K562 (cell line): ENCODE data around the gene MPRIP. TPM values are rescaled to one million over a fixed set of nuclear protein-coding genes. Genes with fewer than 3 reads are reported as not detected.
"Not testable (repeated sequence)": the region's sequence is repeated elsewhere in the genome, so short reads cannot be mapped to it uniquely, and the experiment has no call there.

Source experiments
- ATAC-seq: fragments of 200-7000 bp; cut with Tn5 transposase; 3 replicates; pipeline ENCODE4 v1.9.1; 2020; ENCODE audit warnings: moderate library complexity
- BruUV-seq: library from RNA; stranded (reverse); fragments of 400-500 nt; replicated peaks from 2 replicates; lab custom pipeline; 2021; lab: Mats Ljungman, UMichigan
- CTCF ChIA-PET: fragments of 300-600 bp; formaldehyde crosslinking; extraction: SDS; loops from one replicate; lab custom pipeline; 2021; ENCODE audit warnings: low intra/inter-chr PET ratio; lab: Yijun Ruan, JAX
- POLR2A ChIA-PET: fragments of 300-600, 350-650 bp; sonication (Branson Sonifier 250); formaldehyde crosslinking; extraction: SDS; loops from one replicate; lab custom pipeline; 2021; ENCODE audit warnings: antibody characterized with exemption, inconsistent platforms; lab: Yijun Ruan, JAX
- DNase-seq, 4 experiments: peaks; one replicate each; pipeline versions ENCODE4 v3.0.0 to v3.0.0-alpha.2; 2011 to 2018; ENCODE audit warnings: low spot score in 3 of 4, mixed read lengths in 3 of 4; ENCODE audit errors: extremely low read depth in 1 of 4
- FAIRE-seq: peaks from 2 replicates; lab custom pipeline; 2011; peaks lifted over from hg19 to GRCh38; lab: Jason Lieb, UNC
- H2AFZ ChIP-seq: 2 replicates; pipeline ENCODE4 v1.6.0; 2011; ENCODE audit warnings: low read depth, low read length, control low read depth, inconsistent platforms
- H3K27ac ChIP-seq: fragments of 200-600 bp; 3 replicates; pipeline ENCODE4 v1.8.0; 2011; ENCODE audit warnings: low read depth, mild to moderate bottlenecking, control low read depth, inconsistent platforms, low read length, moderate library complexity, mixed read lengths; ENCODE audit errors: extremely low read depth
- H3K27me3 ChIP-seq, 2 experiments: fragments of 300-600 bp in 1 of 2; 2 replicates in 1 of 2; 3 replicates in 1 of 2; pipeline versions ENCODE4 v1.6.0 to v1.8.0; 2011; ENCODE audit warnings: inconsistent platforms in 2 of 2, low read length in 2 of 2, mild to moderate bottlenecking in 1 of 2, mixed read lengths in 1 of 2, moderate library complexity in 1 of 2; ENCODE audit not compliant: control insufficient read depth in 2 of 2, insufficient read depth in 2 of 2
- H3K36me3 ChIP-seq: fragments of 300-600 bp; 3 replicates; pipeline ENCODE4 v1.8.0; 2011; ENCODE audit warnings: mild to moderate bottlenecking, low read length, inconsistent platforms; ENCODE audit not compliant: control insufficient read depth, insufficient read depth
- H3K4me1 ChIP-seq, 2 experiments: fragments of 200-600 bp in 1 of 2; replicated peaks in 1 of 2; 2 replicates in 1 of 2; 3 replicates in 1 of 2; pipeline versions ENCODE4 v1.5.1 to v1.8.0; 2011; ENCODE audit warnings: inconsistent platforms in 2 of 2, low read length in 2 of 2, mild to moderate bottlenecking in 1 of 2, mixed read lengths in 1 of 2, moderate library complexity in 1 of 2; ENCODE audit not compliant: control insufficient read depth in 2 of 2, insufficient read depth in 2 of 2
- H3K4me2 ChIP-seq: 2 replicates; pipeline ENCODE4 v1.6.1; 2011; ENCODE audit warnings: low read length, control low read depth, inconsistent platforms, mixed read lengths; ENCODE audit not compliant: insufficient read depth
- H3K4me3 ChIP-seq: fragments of 200-600 bp; sonication (generic), shearing (Covaris generic); 2 replicates; pipeline ENCODE4 v1.5.1; 2016; ENCODE audit warnings: control low read depth, inconsistent platforms
- H3K79me2 ChIP-seq: fragments of 200-600 bp; 3 replicates; pipeline ENCODE4 v1.8.0; 2011; ENCODE audit warnings: low read length, inconsistent platforms; ENCODE audit not compliant: control insufficient read depth, insufficient read depth
- H3K9ac ChIP-seq, 2 experiments: 2 replicates each; pipeline versions ENCODE4 v1.6.0 to v1.6.1; 2011; ENCODE audit warnings: low read depth in 2 of 2, low read length in 2 of 2, control low read depth in 1 of 2, inconsistent platforms in 1 of 2, mild to moderate bottlenecking in 1 of 2, mixed read lengths in 1 of 2; ENCODE audit not compliant: insufficient read depth in 1 of 2
- H3K9me1 ChIP-seq: one replicate; pipeline ENCODE4 v1.6.0; 2011; ENCODE audit warnings: inconsistent platforms, mild to moderate bottlenecking, low read length, moderate library complexity; ENCODE audit not compliant: control insufficient read depth, insufficient read depth
- H3K9me3 ChIP-seq: replicated peaks from 2 replicates; pipeline ENCODE4 v1.5.1; 2011; ENCODE audit warnings: low read depth, low read length, inconsistent platforms; ENCODE audit not compliant: control insufficient read depth, insufficient read depth
- H4K20me1 ChIP-seq: replicated peaks from 2 replicates; pipeline ENCODE4 v1.6.1; 2011; ENCODE audit warnings: low read length, inconsistent platforms, mixed read lengths; ENCODE audit not compliant: control insufficient read depth, insufficient read depth
- CC2D1A ChIP-seq: fragments of 450-650 bp; IDR thresholded peaks from 2 replicates; pipeline ENCODE4 v1.6.1; 2017; ENCODE audit warnings: mild to moderate bottlenecking
- PRMT5 ChIP-seq: sonication (generic); formaldehyde crosslinking; IDR thresholded peaks from 2 replicates; pipeline ENCODE4 v1.5.0; 2020; ENCODE audit warnings: missing genetic modification reagents
- ZNF76 ChIP-seq: fragments of 250-450 bp; sonication (Bioruptor Pico); IDR thresholded peaks from 2 replicates; pipeline ENCODE4 v1.4.0; 2020; ENCODE audit warnings: mild to moderate bottlenecking, moderate library complexity, borderline replicate concordance
- WGBS: fragments of 100-300 bp; shearing (Covaris generic); methylation state at CpG from one replicate; pipeline ENCODE4 v1.1.6; 2016; ENCODE audit warnings: low coverage, mixed read lengths; ENCODE audit not compliant: insufficient coverage; ENCODE audit errors: missing lambda C conversion rate; 5-methylcytosine and 5-hydroxymethylcytosine counted together
- in situ Hi-C: fragments of 300-500 bp; cut with MboI; formaldehyde crosslinking; loops from 4 replicates; pipeline ENCODE4 v1.15.0; 2018; ENCODE audit warnings: inconsistent platforms, mixed read lengths
- intact Hi-C: fragments of 100-400 bp; cut with micrococcal nuclease; formaldehyde crosslinking; loops from 2 replicates; pipeline ENCODE4 v1.14.2; 2022
- polyA plus RNA-seq, 8 experiments: library from polyadenylated mRNA; depleted of rRNA in 4 of 8; stranded (reverse) in 5 of 8; unstranded in 3 of 8; fragments of >200 nt; fragmentation: Nextera tagmentation in 2 of 8; fragmentation: Illumina TruSeq in 1 of 8; extraction: Ambion mirVana in 2 of 8; extraction: Trizol in 1 of 8; gene quantifications; 2 replicates each; pipeline versions ENCODE4 v1.2.1 to v1.2.3, GENCODE V29; 2011 to 2014; ENCODE audit warnings: inconsistent platforms in 1 of 8, missing spikeins in 1 of 8
- total RNA-seq, 7 experiments: library from RNA; depleted of rRNA in 6 of 7; stranded (reverse); fragments of >200 nt in 6 of 7; fragmentation: Illumina TruSeq in 2 of 7; extraction: Trizol in 2 of 7; gene quantifications; 2 replicates each; pipeline versions ENCODE4 v1.2.1 to v1.2.3, GENCODE V29; 2011 to 2021; ENCODE audit warnings: low replicate concordance in 1 of 7
- TF ChIP-seq, protein P1 (sequence below): sonication (generic); formaldehyde crosslinking; IDR thresholded peaks from 2 replicates; pipeline ENCODE4 v1.8.0; 2022; ENCODE audit warnings: mild to moderate bottlenecking, low read depth, missing genetic modification reagents
- TF ChIP-seq, protein P2 (sequence below): fragments of 450-650 bp; conservative IDR thresholded peaks from 2 replicates; pipeline ENCODE4 v1.6.1; 2016; ENCODE audit warnings: missing genetic modification characterization, low read depth, mild to moderate bottlenecking, control low read depth, missing compliant biosample characterization
- TF ChIP-seq, protein P3 (sequence below): fragments of 450-650 bp; IDR thresholded peaks from 2 replicates; pipeline ENCODE4 v1.6.1; 2016; ENCODE audit warnings: missing biosample characterization, missing genetic modification characterization

The MPRIP gene
- total and polyA plus RNA-seq, 9 of the 15 experiments (the other 6 are each of a cell fraction or from before 2014, with no cell fraction given) = 10.0 to 72.6 (median 30.1) TPM

DNA sequence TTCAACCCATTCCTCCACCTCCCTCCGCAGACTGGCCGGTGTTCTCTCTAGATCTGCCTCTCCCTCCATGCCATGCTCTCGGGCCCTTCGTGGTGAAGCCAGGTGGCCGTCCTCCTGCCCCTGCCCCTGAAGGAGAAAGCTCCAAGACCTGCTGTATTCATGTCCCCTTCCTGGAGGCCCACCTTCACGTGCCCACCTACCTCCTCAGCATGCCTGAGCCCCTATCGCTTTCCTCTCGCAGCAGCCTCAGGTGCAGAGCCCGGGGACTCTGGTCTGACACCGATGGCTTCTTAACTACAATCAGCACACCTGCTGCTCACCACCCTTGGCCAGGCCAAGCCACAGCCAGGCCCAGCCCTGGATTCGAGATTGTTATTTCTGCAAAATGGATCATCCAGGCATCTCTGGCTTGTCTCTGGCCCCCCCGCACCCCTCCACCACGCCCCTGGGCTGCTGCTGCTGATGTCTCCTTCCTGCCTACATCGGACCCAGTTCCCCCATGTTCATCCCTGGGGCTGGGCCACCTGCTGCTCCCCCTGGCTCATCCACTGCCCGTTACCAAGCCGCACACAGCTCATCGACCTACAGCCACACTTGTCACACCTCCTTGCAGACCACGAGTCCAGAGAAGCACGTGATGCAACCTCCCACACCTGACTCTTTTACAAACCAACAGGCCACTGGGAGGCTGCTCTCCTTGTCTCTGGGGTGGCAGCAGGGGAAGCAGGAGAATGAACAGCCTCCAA, 37.8 kb upstream of the MPRIP start:
- POLR2A ChIA-PET = no interaction called here
- BruUV-seq = no TSS peak
- TF ChIP-seq, protein P1, sequence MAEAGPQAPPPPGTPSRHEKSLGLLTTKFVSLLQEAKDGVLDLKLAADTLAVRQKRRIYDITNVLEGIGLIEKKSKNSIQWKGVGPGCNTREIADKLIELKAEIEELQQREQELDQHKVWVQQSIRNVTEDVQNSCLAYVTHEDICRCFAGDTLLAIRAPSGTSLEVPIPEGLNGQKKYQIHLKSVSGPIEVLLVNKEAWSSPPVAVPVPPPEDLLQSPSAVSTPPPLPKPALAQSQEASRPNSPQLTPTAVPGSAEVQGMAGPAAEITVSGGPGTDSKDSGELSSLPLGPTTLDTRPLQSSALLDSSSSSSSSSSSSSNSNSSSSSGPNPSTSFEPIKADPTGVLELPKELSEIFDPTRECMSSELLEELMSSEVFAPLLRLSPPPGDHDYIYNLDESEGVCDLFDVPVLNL (CRISPR knock-in tag) = no peak
- no peak for TF ChIP-seq ZNF76 (CRISPR knock-in tag)
- TF ChIP-seq, protein P2, sequence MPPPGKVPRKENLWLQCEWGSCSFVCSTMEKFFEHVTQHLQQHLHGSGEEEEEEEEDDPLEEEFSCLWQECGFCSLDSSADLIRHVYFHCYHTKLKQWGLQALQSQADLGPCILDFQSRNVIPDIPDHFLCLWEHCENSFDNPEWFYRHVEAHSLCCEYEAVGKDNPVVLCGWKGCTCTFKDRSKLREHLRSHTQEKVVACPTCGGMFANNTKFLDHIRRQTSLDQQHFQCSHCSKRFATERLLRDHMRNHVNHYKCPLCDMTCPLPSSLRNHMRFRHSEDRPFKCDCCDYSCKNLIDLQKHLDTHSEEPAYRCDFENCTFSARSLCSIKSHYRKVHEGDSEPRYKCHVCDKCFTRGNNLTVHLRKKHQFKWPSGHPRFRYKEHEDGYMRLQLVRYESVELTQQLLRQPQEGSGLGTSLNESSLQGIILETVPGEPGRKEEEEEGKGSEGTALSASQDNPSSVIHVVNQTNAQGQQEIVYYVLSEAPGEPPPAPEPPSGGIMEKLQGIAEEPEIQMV (tag) = no peak
- TF ChIP-seq PRMT5 (CRISPR knock-in tag) = no peak
- TF ChIP-seq, protein P3, sequence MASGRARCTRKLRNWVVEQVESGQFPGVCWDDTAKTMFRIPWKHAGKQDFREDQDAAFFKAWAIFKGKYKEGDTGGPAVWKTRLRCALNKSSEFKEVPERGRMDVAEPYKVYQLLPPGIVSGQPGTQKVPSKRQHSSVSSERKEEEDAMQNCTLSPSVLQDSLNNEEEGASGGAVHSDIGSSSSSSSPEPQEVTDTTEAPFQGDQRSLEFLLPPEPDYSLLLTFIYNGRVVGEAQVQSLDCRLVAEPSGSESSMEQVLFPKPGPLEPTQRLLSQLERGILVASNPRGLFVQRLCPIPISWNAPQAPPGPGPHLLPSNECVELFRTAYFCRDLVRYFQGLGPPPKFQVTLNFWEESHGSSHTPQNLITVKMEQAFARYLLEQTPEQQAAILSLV (tag) = no peak
- no peak for TF ChIP-seq CC2D1A
- H3K36me3 ChIP-seq = no peaks in the 10 kb centered on the region
- WGBS = 3% methylated on average over 16 of the region's 19 CpGs
- H4K20me1 ChIP-seq = no peaks in the 10 kb centered on the region
- ATAC-seq (no peak), DNase-seq (no peak), FAIRE-seq (no peak)
- H2AFZ ChIP-seq = no peak overlapping the region
- H3K27me3 ChIP-seq = peaks cover 0 to 7% of the 10 kb centered on the region in 2 experiments; a peak in 1 of 5 replicates
- CTCF ChIA-PET = no interaction called here
- in situ Hi-C loops (loop anchor here (10.0 kb wide), 1 partner anchor 120 kb away; no protein-coding TSS in a partner anchor), intact Hi-C loops (loop anchor here (5.0 kb wide), 1 partner anchor 138 kb away; no protein-coding TSS in a partner anchor)
- peaks cover 0 to 8% of the 10 kb centered on the region in 2 experiments; a peak in 2 of 5 replicates for H3K4me1 ChIP-seq
- no peak overlapping the region for H3K4me2 ChIP-seq
- no peaks in the 10 kb centered on the region for H3K9me3 ChIP-seq
- no peak overlapping the region for H3K27ac ChIP-seq
- no peaks in the 10 kb centered on the region for H3K9me1 ChIP-seq
- H3K9ac ChIP-seq = no peak overlapping the region
- no peaks in the 10 kb centered on the region for H3K79me2 ChIP-seq
- no peak overlapping the region for H3K4me3 ChIP-seq

DNA sequence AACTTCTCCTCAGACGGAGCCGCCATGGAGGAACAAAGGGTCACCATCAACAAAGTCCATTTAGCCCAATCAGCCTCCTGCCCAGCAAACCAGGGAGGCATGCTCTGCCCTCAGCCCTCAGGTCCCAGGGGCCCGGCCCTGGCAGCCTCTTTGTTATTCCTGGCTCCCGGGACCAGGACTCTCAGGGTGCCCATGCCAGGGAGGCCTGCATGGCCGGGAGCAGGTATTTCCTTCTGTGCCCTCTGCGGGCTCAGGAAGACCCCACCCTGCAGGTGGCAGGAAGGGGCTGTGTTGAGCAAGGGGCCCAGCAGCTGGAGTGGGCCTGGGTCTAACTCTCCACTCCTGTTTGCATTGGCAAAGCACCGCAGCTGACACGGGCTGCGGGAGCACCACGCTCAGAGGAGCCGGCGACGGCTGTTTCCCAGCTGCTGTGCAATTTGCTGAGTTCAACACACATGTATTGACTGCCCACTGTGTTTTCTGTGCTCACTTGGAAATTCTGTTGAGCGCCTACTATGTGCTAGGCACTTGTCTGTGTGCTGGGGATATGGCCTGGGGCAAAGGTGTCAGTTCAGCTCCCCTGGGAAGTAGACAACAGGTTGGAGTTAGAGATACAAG, 37.2 kb upstream of the MPRIP start:
- in situ Hi-C loops = loop anchor here (10.0 kb wide), 1 partner anchor 120 kb away; no protein-coding TSS in a partner anchor
- CTCF ChIA-PET, ATAC-seq, H3K4me2 ChIP-seq, H3K9me1 ChIP-seq, H4K20me1 ChIP-seq, H3K4me3 ChIP-seq, H3K36me3 ChIP-seq, H3K4me1 ChIP-seq, H2AFZ ChIP-seq, H3K9me3 ChIP-seq, H3K9ac ChIP-seq, H3K27ac ChIP-seq, DNase-seq, FAIRE-seq, BruUV-seq, H3K79me2 ChIP-seq, H3K27me3 ChIP-seq: not testable (repeated sequence)
- intact Hi-C loops = loop anchor here (5.0 kb wide), 1 partner anchor 137 kb away; no protein-coding TSS in a partner anchor
- POLR2A ChIA-PET = interaction anchor here (1.5 kb wide), 1 partner anchor 28 kb away, joined by 3 read pairs; no protein-coding TSS in a partner anchor
- WGBS = 35% methylated on average over 9 of the region's 14 CpGs
